HEK293 (cell line): Measurements from ENCODE around the gene FAM120C.

Source experiments
- CTCF ChIA-PET: fragments of 350-600 bp; formaldehyde crosslinking; extraction: SDS; loops from one replicate; lab custom pipeline; 2021; ENCODE audit warnings: antibody characterized with exemption; lab: Yijun Ruan, JAX
- POLR2A ChIA-PET: fragments of 300-600 bp; formaldehyde crosslinking; extraction: SDS; loops from one replicate; lab custom pipeline; 2020; ENCODE audit warnings: antibody characterized with exemption, inconsistent platforms; lab: Yijun Ruan, JAX
- H3K27ac ChIP-seq: fragments of 200-500 bp; sonication (Bioruptor generic); 2 replicates; pipeline ENCODE4 v1.5.1; 2014; ENCODE audit warnings: low read depth, low read length, control low read depth, inconsistent platforms; ENCODE audit errors: extremely low read depth
- H3K36me3 ChIP-seq, 2 experiments: fragments of 200-500 bp in 1 of 2; sonication (Bioruptor generic) in 1 of 2; 1 replicate in 1 of 2; 2 replicates in 1 of 2; pipeline ENCODE4 v1.5.1; 2014 to 2017; ENCODE audit warnings: inconsistent platforms in 2 of 2, low read length in 2 of 2; ENCODE audit not compliant: control insufficient read depth in 2 of 2, insufficient read depth in 1 of 2
- H3K4me1 ChIP-seq: fragments of 200-500 bp; sonication (Bioruptor generic); 2 replicates; pipeline ENCODE4 v1.5.1; 2014; ENCODE audit warnings: mild to moderate bottlenecking, low read length, inconsistent platforms; ENCODE audit not compliant: control insufficient read depth, insufficient read depth
- H3K4me3 ChIP-seq: 2 replicates; pipeline ENCODE4 v1.5.1; 2011; ENCODE audit warnings: low read depth, mild to moderate bottlenecking, control low read depth, low read length, moderate library complexity
- H3K9me3 ChIP-seq: fragments of 200-500 bp; sonication (Bioruptor generic); 2 replicates; pipeline ENCODE4 v1.5.1; 2014; ENCODE audit warnings: low read depth, low read length, inconsistent platforms; ENCODE audit not compliant: control insufficient read depth, insufficient read depth
- BCL11B ChIP-seq: fragments of 450-650 bp; formaldehyde crosslinking; IDR thresholded peaks from 2 replicates; pipeline ENCODE4 v1.5.1; 2016; ENCODE audit warnings: low read depth, missing biosample characterization, missing genetic modification characterization
- CTCF ChIP-seq: fragments of 450-650 bp; formaldehyde crosslinking; IDR thresholded peaks from 2 replicates; pipeline ENCODE4 v1.5.1; 2016; ENCODE audit warnings: missing biosample characterization, missing genetic modification characterization
- KLF9 ChIP-seq: fragments of 450-650 bp; formaldehyde crosslinking; IDR thresholded peaks from 2 replicates; pipeline ENCODE4 v1.5.1; 2016; ENCODE audit warnings: missing biosample characterization, missing genetic modification characterization, low read depth
- MZF1 ChIP-seq: fragments of 450-650 bp; formaldehyde crosslinking; IDR thresholded peaks from 2 replicates; pipeline ENCODE4 v1.5.1; 2017; ENCODE audit warnings: missing biosample characterization, missing genetic modification characterization, borderline replicate concordance
- OVOL3 ChIP-seq: fragments of 450-650 bp; formaldehyde crosslinking; IDR thresholded peaks from 2 replicates; pipeline ENCODE4 v1.5.1; 2016; ENCODE audit warnings: missing biosample characterization, missing genetic modification characterization
- REST ChIP-seq: fragments of 450-650 bp; formaldehyde crosslinking; IDR thresholded peaks from 2 replicates; pipeline ENCODE4 v1.5.1; 2016; ENCODE audit warnings: missing biosample characterization, missing genetic modification characterization
- TCF7L2 ChIP-seq: IDR thresholded peaks from 2 replicates; pipeline ENCODE4 v1.6.1; 2011; ENCODE audit warnings: low read depth, mild to moderate bottlenecking, inconsistent platforms, low read length, moderate library complexity, borderline replicate concordance
- TSHZ1 ChIP-seq: fragments of 450-650 bp; formaldehyde crosslinking; IDR thresholded peaks from 2 replicates; pipeline ENCODE4 v1.5.1; 2016; ENCODE audit warnings: missing biosample characterization, missing genetic modification characterization, borderline replicate concordance
- ZBTB11 ChIP-seq: fragments of 450-650 bp; formaldehyde crosslinking; conservative IDR thresholded peaks from 2 replicates; pipeline ENCODE4 v1.5.1; 2016; ENCODE audit warnings: low read depth, missing biosample characterization, missing genetic modification characterization
- ZNF10 ChIP-seq: fragments of 450-650 bp; formaldehyde crosslinking; IDR thresholded peaks from 2 replicates; pipeline ENCODE4 v1.5.1; 2017; ENCODE audit warnings: missing biosample characterization, missing genetic modification characterization
- ZNF155 ChIP-seq: fragments of 450-650 bp; formaldehyde crosslinking; IDR thresholded peaks from 2 replicates; pipeline ENCODE4 v1.5.1; 2016; ENCODE audit warnings: missing biosample characterization, missing genetic modification characterization
- ZNF2 ChIP-seq: fragments of 450-650 bp; formaldehyde crosslinking; IDR thresholded peaks from 2 replicates; pipeline ENCODE4 v1.5.1; 2016; ENCODE audit warnings: missing biosample characterization, missing genetic modification characterization
- ZNF302 ChIP-seq: fragments of 450-650 bp; formaldehyde crosslinking; IDR thresholded peaks from 2 replicates; pipeline ENCODE4 v1.5.1; 2016; ENCODE audit warnings: missing biosample characterization, missing genetic modification characterization, low read depth
- ZNF311 ChIP-seq: fragments of 450-650 bp; formaldehyde crosslinking; IDR thresholded peaks from 2 replicates; pipeline ENCODE4 v1.5.1; 2017; ENCODE audit warnings: missing biosample characterization, missing genetic modification characterization, borderline replicate concordance
- ZNF354C ChIP-seq: fragments of 450-650 bp; formaldehyde crosslinking; IDR thresholded peaks from 2 replicates; pipeline ENCODE4 v1.5.1; 2016; ENCODE audit warnings: missing biosample characterization, missing genetic modification characterization, low read depth, borderline replicate concordance
- ZNF37A ChIP-seq: fragments of 450-650 bp; IDR thresholded peaks from 2 replicates; pipeline ENCODE4 v1.5.1; 2018; ENCODE audit warnings: missing biosample characterization, missing genetic modification characterization
- ZNF404 ChIP-seq: fragments of 450-650 bp; formaldehyde crosslinking; IDR thresholded peaks from 2 replicates; pipeline ENCODE4 v1.5.1; 2017; ENCODE audit warnings: missing biosample characterization, missing genetic modification characterization
- ZNF544 ChIP-seq: fragments of 450-650 bp; formaldehyde crosslinking; IDR thresholded peaks from 2 replicates; pipeline ENCODE4 v1.5.0; 2017; ENCODE audit warnings: missing biosample characterization, missing genetic modification characterization
- ZNF585B ChIP-seq: fragments of 450-650 bp; formaldehyde crosslinking; IDR thresholded peaks from 2 replicates; pipeline ENCODE4 v1.5.1; 2016; ENCODE audit warnings: missing biosample characterization, missing genetic modification characterization
- ZNF610 ChIP-seq: fragments of 450-650 bp; formaldehyde crosslinking; IDR thresholded peaks from 2 replicates; pipeline ENCODE4 v1.5.1; 2016; ENCODE audit warnings: missing biosample characterization, missing genetic modification characterization, borderline replicate concordance
- ZNF670 ChIP-seq: fragments of 450-650 bp; formaldehyde crosslinking; IDR thresholded peaks from 2 replicates; pipeline ENCODE4 v1.5.1; 2016; ENCODE audit warnings: missing biosample characterization, missing genetic modification characterization, low read depth
- ZNF747 ChIP-seq: fragments of 450-650 bp; formaldehyde crosslinking; IDR thresholded peaks from 2 replicates; pipeline ENCODE4 v1.5.1; 2016; ENCODE audit warnings: missing biosample characterization, missing genetic modification characterization
- ZNF76 ChIP-seq: fragments of 450-650 bp; formaldehyde crosslinking; IDR thresholded peaks from 2 replicates; pipeline ENCODE4; 2016; ENCODE audit warnings: low read depth, missing biosample characterization, missing genetic modification characterization, borderline replicate concordance
- ZNF768 ChIP-seq: fragments of 450-650 bp; formaldehyde crosslinking; IDR thresholded peaks from 2 replicates; pipeline ENCODE4 v1.5.1; 2018; ENCODE audit warnings: missing biosample characterization, mild to moderate bottlenecking, missing genetic modification characterization
- ZNF792 ChIP-seq: fragments of 450-650 bp; formaldehyde crosslinking; IDR thresholded peaks from 2 replicates; pipeline ENCODE4 v1.5.1; 2016; ENCODE audit warnings: missing biosample characterization, missing genetic modification characterization
- ZSCAN30 ChIP-seq: fragments of 450-650 bp; IDR thresholded peaks from 2 replicates; pipeline ENCODE4 v1.5.1; 2018; ENCODE audit warnings: missing biosample characterization, mild to moderate bottlenecking, missing genetic modification characterization, moderate library complexity

FAM120C gene

GRCh38 chrX:54182864-54183613, at the start of gene FAM120C:
Gene FAM120C (minus strand): TSS chrX:54183254. CDS start chrX:54183198, 56 bp downstream.
- POLR2A ChIA-PET, result interaction anchor here (0.8 to 4.1 kb wide), 5 partner anchors 11 to 626 kb away, joined by 3 to 36 read pairs (median 3); partner anchors contain the start of gene PHF8
- Histone ChIP-seq H3K36me3 (no peaks in the 10 kb centered on the region), H3K9me3 (no peaks in the 10 kb centered on the region), H3K27ac (peak within 1 kb of the TSS; percentile 94), H3K4me1 (peaks cover 5% of the 10 kb centered on the region; the same call in 1 of the 2 replicates), H3K4me3 (peak within 1 kb of the TSS; percentile 67)
- CTCF ChIA-PET, result no interaction called here
- TF ChIP-seq CTCF (0 out of 2 replicates have a peak, but pooled peaks have one; percentile 8), ZNF76 (tag by site-specific recombination) (no peak), ZNF37A (no peak), ZNF670 (tag by site-specific recombination) (no peak), ZNF747 (tag by site-specific recombination) (no peak), ZNF10 (tag by site-specific recombination) (no peak), ZNF585B (tag by site-specific recombination) (no peak), KLF9 (peak; percentile 38), ZBTB11 (no peak), ZNF155 (tag by site-specific recombination) (no peak), ZNF544 (tag by site-specific recombination) (no peak), BCL11B (tag by site-specific recombination) (no peak), ZNF404 (no peak), ZNF610 (tag by site-specific recombination) (no peak), TCF7L2 (no peak), ZNF792 (tag by site-specific recombination) (no peak), ZNF2 (tag by site-specific recombination) (no peak), TSHZ1 (tag by site-specific recombination) (no peak), ZNF354C (no peak), ZNF768 (tag by site-specific recombination) (no peak), OVOL3 (tag by site-specific recombination) (no peak), MZF1 (tag by site-specific recombination) (no peak), ZNF311 (tag by site-specific recombination) (no peak), ZNF302 (tag by site-specific recombination) (no peak), REST (0 out of 2 replicates have a peak, but pooled peaks have one; percentile 21), ZSCAN30 (tag by site-specific recombination) (no peak)
